ENCODE measurements around the gene TIPARP. TPM values are rescaled to one million over a fixed set of nuclear protein-coding genes. Genes with fewer than 3 reads are reported as not detected.
"Not testable (repeated sequence)": the region's sequence is repeated elsewhere in the genome, so short reads cannot be mapped to it uniquely, and the experiment has no call there.

Gene TIPARP
- total RNA-seq, 1 donor from 2014 or later, result 62.6 TPM

- intact Hi-C loops (cut with micrococcal nuclease), result no loop called here
Observed at GRCh38 chr3:156707588-156707987, 33.2 kb downstream of the TIPARP start.

GRCh38 chr3:156710429-156710828, 36.0 kb downstream of the TIPARP start:
- intact Hi-C loops (cut with micrococcal nuclease), result no loop called here

- intact Hi-C loops (cut with micrococcal nuclease), result no loop called here
Observed at GRCh38 chr3:156711113-156711512, 36.7 kb downstream of the TIPARP start.

GRCh38 chr3:156711944-156712343, 37.6 kb downstream of the TIPARP start:
- intact Hi-C loops (cut with micrococcal nuclease), result not testable (repeated sequence)

- intact Hi-C loops (cut with micrococcal nuclease), result no loop called here
Observed at GRCh38 chr3:156716105-156716862, 41.9 kb downstream of the TIPARP start.

- intact Hi-C loops (cut with micrococcal nuclease), result no loop called here
Observed at GRCh38 chr3:156718622-156719306, 44.4 kb downstream of the TIPARP start.

- intact Hi-C loops (cut with micrococcal nuclease), result no loop called here
Observed at GRCh38 chr3:156720826-156721225, 46.4 kb downstream of the TIPARP start.

- intact Hi-C loops (cut with micrococcal nuclease), result no loop called here
Observed at GRCh38 chr3:156721687-156722618, 47.6 kb downstream of the TIPARP start.

- intact Hi-C loops (cut with micrococcal nuclease), result no loop called here
Observed at GRCh38 chr3:156723182-156723619, 48.8 kb downstream of the TIPARP start.

- intact Hi-C loops (cut with micrococcal nuclease), result no loop called here
Observed at GRCh38 chr3:156725682-156726081, 51.3 kb downstream of the TIPARP start.

GRCh38 chr3:156726456-156726855, 52.1 kb downstream of the TIPARP start:
- intact Hi-C loops (cut with micrococcal nuclease), result no loop called here

GRCh38 chr3:156727519-156728205, 53.3 kb downstream of the TIPARP start:
- intact Hi-C loops (cut with micrococcal nuclease), result no loop called here

GRCh38 chr3:156728267-156728985, 54.0 kb downstream of the TIPARP start:
- intact Hi-C loops (cut with micrococcal nuclease), result no loop called here

GRCh38 chr3:156729460-156730179, 55.2 kb downstream of the TIPARP start:
- intact Hi-C loops (cut with micrococcal nuclease), result no loop called here

- intact Hi-C loops (cut with micrococcal nuclease), result no loop called here
Observed at GRCh38 chr3:156731813-156732212, 57.4 kb downstream of the TIPARP start.

GRCh38 chr3:156732261-156732660, 57.9 kb downstream of the TIPARP start:
- intact Hi-C loops (cut with micrococcal nuclease), result no loop called here

- intact Hi-C loops (cut with micrococcal nuclease), result no loop called here
Observed at GRCh38 chr3:156732715-156733421, 58.5 kb downstream of the TIPARP start.

GRCh38 chr3:156734661-156735060, 60.3 kb downstream of the TIPARP start:
- intact Hi-C loops (cut with micrococcal nuclease), result not testable (repeated sequence)

GRCh38 chr3:156735471-156735870, 61.1 kb downstream of the TIPARP start:
- intact Hi-C loops (cut with micrococcal nuclease), result no loop called here
